D721Med (cell line): Measurements from ENCODE around the gene VEZF1.

Experiments used
- DNase-seq: peaks from one replicate; pipeline ENCODE4 v3.0.0; 2011; ENCODE audit warnings: low spot score; ENCODE audit not compliant: insufficient read length
- FAIRE-seq: peaks from 2 replicates; lab custom pipeline; 2011; peaks lifted over from hg19 to GRCh38; lab: Jason Lieb, UNC
- CTCF ChIP-seq: IDR thresholded peaks from 2 replicates; pipeline ENCODE4 v1.5.1; 2012; ENCODE audit warnings: mild to moderate bottlenecking, control low read depth; ENCODE audit not compliant: insufficient read depth; ENCODE audit errors: missing control alignments

Gene VEZF1

GRCh38 chr17:58005031-58005727 lies 17.1 kb upstream of the VEZF1 start:
- TF ChIP-seq CTCF, result no peak
- DNase-seq, result no peak
- no peak for FAIRE-seq

GRCh38 chr17:58004060-58004459 lies 16.0 kb upstream of the VEZF1 start:
- DNase-seq (no peak), FAIRE-seq (no peak)
- TF ChIP-seq CTCF, result no peak

GRCh38 chr17:58002973-58003372 lies 14.9 kb upstream of the VEZF1 start:
- DNase-seq (no peak), FAIRE-seq (no peak)
- TF ChIP-seq CTCF, result no peak

- no peak for TF ChIP-seq CTCF
- no peak for DNase-seq
- no peak for FAIRE-seq
Observed at GRCh38 chr17:58002154-58002948, 14.3 kb upstream of the VEZF1 start.

GRCh38 chr17:58001461-58002124 lies 13.5 kb upstream of the VEZF1 start:
- DNase-seq (no peak), FAIRE-seq (no peak)
- no peak for TF ChIP-seq CTCF

- FAIRE-seq (peak; percentile 88), DNase-seq (no peak)
- TF ChIP-seq CTCF, result peak; percentile 98
Observed at GRCh38 chr17:57999496-58000017, 11.5 kb upstream of the VEZF1 start.
